Dendritic cell treated with granulocyte-macrophage colony-stimulating factor and Interleukin-4, amounts not matched to agents 40 ng/mL and 50 ng/mL, for 4 days (primary cell): Measurements from ENCODE around the gene SWSAP1.

ENCODE experiments used
- H3K27ac Mint-ChIP-seq: one replicate; pipeline ENCODE4 v1.8.0; 2022; ENCODE audit warnings: mild to moderate bottlenecking, mixed read lengths
- H3K27me3 Mint-ChIP-seq: one replicate; pipeline ENCODE4 v1.8.0; 2022; ENCODE audit warnings: mild to moderate bottlenecking, mixed read lengths
- H3K36me3 Mint-ChIP-seq: one replicate; pipeline ENCODE4 v1.8.0; 2022; ENCODE audit warnings: low read depth, mixed read lengths
- H3K4me1 Mint-ChIP-seq: one replicate; pipeline ENCODE4 v1.8.0; 2022; ENCODE audit warnings: low read depth, mixed read lengths
- H3K4me3 Mint-ChIP-seq: one replicate; pipeline ENCODE4 v1.8.0; 2022; ENCODE audit warnings: mild to moderate bottlenecking, moderate library complexity, mixed read lengths
- H3K9me3 Mint-ChIP-seq: one replicate; pipeline ENCODE4 v1.8.0; 2022; ENCODE audit warnings: mixed read lengths
- intact Hi-C: fragments of 100-400 bp; cut with micrococcal nuclease; formaldehyde crosslinking; loops from one replicate; pipeline ENCODE4 v1.15.0; 2022

Gene SWSAP1

GRCh38 chr19:11421371-11422098 is 47.1 kb downstream of the SWSAP1 start:
- Mint-ChIP-seq H3K4me1 (peaks cover 54% of the 10 kb centered on the region), H3K27ac (peak overlapping the region; percentile 37), H3K4me3 (peak overlapping the region; percentile 80), H3K27me3 (peaks cover 74% of the 10 kb centered on the region), H3K36me3 (no peaks in the 10 kb centered on the region), H3K9me3 (no peaks in the 10 kb centered on the region)
- intact Hi-C loops, result loop anchor here (2.0 kb wide), 1 partner anchor 41 kb away; no protein-coding TSS in a partner anchor

GRCh38 chr19:11422163-11423065 is 47.9 kb downstream of the SWSAP1 start:
- intact Hi-C loops, result loop anchor here (2.0 kb wide), 1 partner anchor 42 kb away; no protein-coding TSS in a partner anchor
- Mint-ChIP-seq H3K9me3 (no peaks in the 10 kb centered on the region), H3K27me3 (peaks cover 68% of the 10 kb centered on the region), H3K36me3 (no peaks in the 10 kb centered on the region), H3K4me1 (peaks cover 54% of the 10 kb centered on the region), H3K27ac (peak overlapping the region; percentile 66), H3K4me3 (peak overlapping the region; percentile 80)

- Mint-ChIP-seq H3K27me3 (peaks cover 60% of the 10 kb centered on the region), H3K27ac (no peak overlapping the region), H3K4me1 (peaks cover 50% of the 10 kb centered on the region), H3K9me3 (no peaks in the 10 kb centered on the region), H3K4me3 (no peak overlapping the region), H3K36me3 (no peaks in the 10 kb centered on the region)
- intact Hi-C loops, result loop anchor here (2.0 kb wide), 1 partner anchor 42 kb away; no protein-coding TSS in a partner anchor
These were observed 48.8 kb downstream of the SWSAP1 start for GRCh38 chr19:11423164-11423790.

- Mint-ChIP-seq H3K27ac (no peak overlapping the region), H3K4me1 (peaks cover 45% of the 10 kb centered on the region), H3K27me3 (peaks cover 54% of the 10 kb centered on the region), H3K36me3 (no peaks in the 10 kb centered on the region), H3K4me3 (no peak overlapping the region), H3K9me3 (no peaks in the 10 kb centered on the region)
- intact Hi-C loops, result loop anchor here (2.0 kb wide), 1 partner anchor 43 kb away; no protein-coding TSS in a partner anchor
These were observed 49.3 kb downstream of the SWSAP1 start for GRCh38 chr19:11423791-11424181.
